Parathyroid adenoma (tissue), 2 donors: ENCODE data around the gene ASMTL.
A peak's percentile ranks its signal among the peaks of the same experiment; 100 is the strongest.
"Not testable (repeated sequence)": the region's sequence is repeated elsewhere in the genome, so short reads cannot be mapped to it uniquely, and the experiment has no call there.

ENCODE experiments used
- H2AFZ ChIP-seq: fragments of 300-600 bp; sonication (generic); one replicate; pipeline ENCODE4 v1.7.0; 2017; ENCODE audit warnings: antibody characterized with exemption, mild to moderate bottlenecking
- H3K27ac ChIP-seq: fragments of 300-600 bp; sonication (generic); one replicate; pipeline ENCODE4 v1.7.0; 2017
- H3K27me3 ChIP-seq: fragments of 300-600 bp; sonication (generic); one replicate; pipeline ENCODE4 v1.7.0; 2017; ENCODE audit warnings: low read length; ENCODE audit not compliant: control insufficient read depth, insufficient read depth
- H3K36me3 ChIP-seq: fragments of 300-600 bp; sonication (generic); one replicate; pipeline ENCODE4 v1.7.0; 2017; ENCODE audit warnings: low read length; ENCODE audit not compliant: control insufficient read depth, insufficient read depth
- H3K4me1 ChIP-seq: fragments of 300-600 bp; sonication (generic); one replicate; pipeline ENCODE4 v1.7.0; 2017; ENCODE audit warnings: control low read depth
- H3K4me2 ChIP-seq: fragments of 300-600 bp; sonication (generic); one replicate; pipeline ENCODE4 v1.7.0; 2017; ENCODE audit warnings: low read length
- H3K4me3 ChIP-seq: fragments of 300-600 bp; sonication (generic); one replicate; pipeline ENCODE4 v1.7.0; 2017; ENCODE audit warnings: low read depth, low read length
- H3K79me2 ChIP-seq: fragments of 300-600 bp; sonication (generic); one replicate; pipeline ENCODE4 v1.7.0; 2017; ENCODE audit warnings: control low read depth
- H3K9ac ChIP-seq: fragments of 300-600 bp; sonication (generic); one replicate; pipeline ENCODE4 v1.7.0; 2017; ENCODE audit warnings: mild to moderate bottlenecking
- H3K9me3 ChIP-seq: fragments of 300-600 bp; sonication (generic); one replicate; pipeline ENCODE4 v1.7.0; 2017; ENCODE audit warnings: low read length; ENCODE audit not compliant: control insufficient read depth
- TF ChIP-seq, protein P1 (sequence below): fragments of 300-600 bp; sonication (generic); IDR thresholded peaks from one replicate; pipeline ENCODE4 v1.7.0; 2017; ENCODE audit warnings: antibody characterized with exemption, mild to moderate bottlenecking
- donor health status: primary hyperparathyroidism.

ASMTL gene

DNA sequence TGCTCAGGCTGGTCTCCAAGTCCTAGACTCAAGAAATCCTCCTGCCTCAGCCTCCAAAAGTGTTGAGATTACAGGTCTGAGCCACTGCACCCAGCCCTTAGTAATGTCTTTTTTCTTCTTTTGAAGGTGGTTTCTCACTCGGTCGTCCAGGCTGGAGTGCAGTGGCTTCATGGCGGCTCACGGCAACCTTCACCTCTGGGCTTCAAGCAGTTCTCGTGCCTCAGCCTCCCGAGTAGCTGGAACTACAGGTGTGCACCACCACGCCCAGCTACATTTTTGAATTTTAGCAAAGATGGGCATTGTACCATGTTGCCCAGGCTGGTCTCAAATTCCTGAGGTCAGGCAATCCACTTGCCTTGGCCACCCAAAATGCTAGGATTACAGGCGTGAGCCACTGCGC, 32.3 kb upstream of the ASMTL start:
- H3K27me3 ChIP-seq, result no peaks in the 10 kb centered on the region
- no peaks in the 10 kb centered on the region for H3K36me3 ChIP-seq
- H3K79me2 ChIP-seq, result no peaks in the 10 kb centered on the region
- H3K4me3 ChIP-seq, result no peak overlapping the region
- H3K4me1 ChIP-seq, result no peaks in the 10 kb centered on the region
- H2AFZ ChIP-seq, result no peak overlapping the region
- H3K4me2 ChIP-seq, result no peak overlapping the region
- no peak overlapping the region for H3K27ac ChIP-seq
- TF ChIP-seq, protein P1, sequence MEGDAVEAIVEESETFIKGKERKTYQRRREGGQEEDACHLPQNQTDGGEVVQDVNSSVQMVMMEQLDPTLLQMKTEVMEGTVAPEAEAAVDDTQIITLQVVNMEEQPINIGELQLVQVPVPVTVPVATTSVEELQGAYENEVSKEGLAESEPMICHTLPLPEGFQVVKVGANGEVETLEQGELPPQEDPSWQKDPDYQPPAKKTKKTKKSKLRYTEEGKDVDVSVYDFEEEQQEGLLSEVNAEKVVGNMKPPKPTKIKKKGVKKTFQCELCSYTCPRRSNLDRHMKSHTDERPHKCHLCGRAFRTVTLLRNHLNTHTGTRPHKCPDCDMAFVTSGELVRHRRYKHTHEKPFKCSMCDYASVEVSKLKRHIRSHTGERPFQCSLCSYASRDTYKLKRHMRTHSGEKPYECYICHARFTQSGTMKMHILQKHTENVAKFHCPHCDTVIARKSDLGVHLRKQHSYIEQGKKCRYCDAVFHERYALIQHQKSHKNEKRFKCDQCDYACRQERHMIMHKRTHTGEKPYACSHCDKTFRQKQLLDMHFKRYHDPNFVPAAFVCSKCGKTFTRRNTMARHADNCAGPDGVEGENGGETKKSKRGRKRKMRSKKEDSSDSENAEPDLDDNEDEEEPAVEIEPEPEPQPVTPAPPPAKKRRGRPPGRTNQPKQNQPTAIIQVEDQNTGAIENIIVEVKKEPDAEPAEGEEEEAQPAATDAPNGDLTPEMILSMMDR, result no peak
- H3K9ac ChIP-seq, result no peak overlapping the region
- no peaks in the 10 kb centered on the region for H3K9me3 ChIP-seq

DNA sequence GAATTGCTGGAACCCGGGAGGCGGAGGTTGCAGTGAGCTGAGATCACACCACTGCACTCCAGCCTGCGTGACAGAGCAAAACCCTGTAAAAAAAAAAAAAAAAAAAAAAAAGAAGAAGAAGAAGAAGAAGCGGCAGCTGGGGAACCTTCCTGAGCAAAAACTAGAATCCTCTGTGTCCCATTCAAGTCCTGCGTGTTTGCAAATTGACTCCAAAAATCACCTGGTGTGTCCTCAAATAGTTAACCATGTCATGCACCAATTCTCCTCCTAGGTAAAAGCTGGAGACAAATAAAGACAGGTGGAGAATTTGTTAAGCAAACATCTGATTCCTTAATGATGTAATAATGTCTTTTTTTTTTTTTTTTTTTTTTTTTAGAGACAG, 31.9 kb upstream of the ASMTL start:
- no peak overlapping the region for H3K4me3 ChIP-seq
- H3K27ac ChIP-seq, result no peak overlapping the region
- H3K27me3 ChIP-seq, result no peaks in the 10 kb centered on the region
- H3K79me2 ChIP-seq, result no peaks in the 10 kb centered on the region
- no peak overlapping the region for H2AFZ ChIP-seq
- no peak overlapping the region for H3K9ac ChIP-seq
- no peaks in the 10 kb centered on the region for H3K36me3 ChIP-seq
- TF ChIP-seq, protein P1, result no peak
- no peaks in the 10 kb centered on the region for H3K4me1 ChIP-seq
- H3K9me3 ChIP-seq, result no peaks in the 10 kb centered on the region
- no peak overlapping the region for H3K4me2 ChIP-seq

DNA sequence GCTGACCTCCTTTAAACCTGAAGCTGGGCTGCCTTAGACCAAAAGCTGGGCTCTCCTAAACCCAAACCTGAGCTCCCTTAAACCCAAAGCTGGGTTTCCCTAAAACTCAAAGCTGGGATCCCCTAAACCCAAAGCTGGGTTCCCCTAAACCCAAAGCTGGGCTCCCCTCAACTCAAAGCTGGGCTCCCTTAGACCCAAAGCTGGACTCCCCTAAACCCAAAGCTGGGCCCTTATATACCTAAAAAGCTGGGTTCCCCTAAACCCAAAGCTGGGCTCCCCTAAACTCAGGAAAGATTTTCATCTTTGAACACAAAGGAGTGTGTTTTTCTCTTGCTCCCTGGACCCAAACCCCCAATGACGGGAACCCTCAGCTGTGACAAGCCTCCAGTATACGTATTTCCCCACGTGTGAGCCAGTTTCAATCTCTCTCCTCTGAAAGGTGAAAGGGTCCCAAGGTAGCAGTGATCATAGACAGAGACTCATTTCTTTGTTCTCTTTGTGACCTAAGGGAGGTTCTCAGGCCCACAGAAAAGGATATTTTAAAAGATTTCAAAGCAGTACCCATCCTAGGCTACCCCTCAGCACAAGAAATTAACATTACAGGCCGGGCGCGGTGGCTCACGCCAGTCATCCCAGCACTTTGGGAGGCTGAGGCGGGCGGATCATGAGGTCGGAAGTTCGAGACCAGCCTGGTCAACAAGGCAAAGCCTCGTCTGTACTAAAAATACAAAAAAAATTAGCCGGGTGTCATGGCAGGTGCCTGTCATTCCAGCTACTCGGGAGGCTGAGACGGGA, 31.3 kb upstream of the ASMTL start:
- H3K4me3 ChIP-seq, result no peak overlapping the region

DNA sequence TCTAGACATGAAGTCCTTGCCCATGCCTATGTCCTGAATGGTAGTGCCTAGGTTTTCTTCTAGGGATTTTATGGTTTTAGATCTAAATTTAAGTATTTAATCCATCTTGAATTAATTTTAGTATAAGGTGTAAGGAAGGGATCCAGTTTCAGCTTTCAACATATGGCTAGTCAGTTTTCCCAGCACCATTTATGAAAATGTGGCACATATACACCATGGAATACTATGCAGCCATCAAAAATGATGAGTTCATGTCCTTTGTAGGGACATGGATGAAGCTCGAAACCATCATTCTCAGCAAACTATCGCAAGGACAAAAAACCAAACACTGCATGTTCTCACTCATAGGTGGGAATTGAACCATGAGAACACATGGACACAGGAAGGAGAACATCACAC, 29.8 kb upstream of the ASMTL start:
- not testable (repeated sequence) for H3K9ac ChIP-seq, H3K4me3 ChIP-seq

More for the DNA sequence above, 31.3 kb upstream of the ASMTL start:
- Histone ChIP-seq H2AFZ (no peak overlapping the region), H3K9me3 (no peaks in the 10 kb centered on the region), H3K4me1 (no peaks in the 10 kb centered on the region), H3K27ac (no peak overlapping the region), H3K36me3 (no peaks in the 10 kb centered on the region), H3K79me2 (no peaks in the 10 kb centered on the region), H3K4me2 (no peak overlapping the region), H3K27me3 (no peaks in the 10 kb centered on the region), H3K9ac (no peak overlapping the region)
- TF ChIP-seq, protein P1, result no peak

DNA sequence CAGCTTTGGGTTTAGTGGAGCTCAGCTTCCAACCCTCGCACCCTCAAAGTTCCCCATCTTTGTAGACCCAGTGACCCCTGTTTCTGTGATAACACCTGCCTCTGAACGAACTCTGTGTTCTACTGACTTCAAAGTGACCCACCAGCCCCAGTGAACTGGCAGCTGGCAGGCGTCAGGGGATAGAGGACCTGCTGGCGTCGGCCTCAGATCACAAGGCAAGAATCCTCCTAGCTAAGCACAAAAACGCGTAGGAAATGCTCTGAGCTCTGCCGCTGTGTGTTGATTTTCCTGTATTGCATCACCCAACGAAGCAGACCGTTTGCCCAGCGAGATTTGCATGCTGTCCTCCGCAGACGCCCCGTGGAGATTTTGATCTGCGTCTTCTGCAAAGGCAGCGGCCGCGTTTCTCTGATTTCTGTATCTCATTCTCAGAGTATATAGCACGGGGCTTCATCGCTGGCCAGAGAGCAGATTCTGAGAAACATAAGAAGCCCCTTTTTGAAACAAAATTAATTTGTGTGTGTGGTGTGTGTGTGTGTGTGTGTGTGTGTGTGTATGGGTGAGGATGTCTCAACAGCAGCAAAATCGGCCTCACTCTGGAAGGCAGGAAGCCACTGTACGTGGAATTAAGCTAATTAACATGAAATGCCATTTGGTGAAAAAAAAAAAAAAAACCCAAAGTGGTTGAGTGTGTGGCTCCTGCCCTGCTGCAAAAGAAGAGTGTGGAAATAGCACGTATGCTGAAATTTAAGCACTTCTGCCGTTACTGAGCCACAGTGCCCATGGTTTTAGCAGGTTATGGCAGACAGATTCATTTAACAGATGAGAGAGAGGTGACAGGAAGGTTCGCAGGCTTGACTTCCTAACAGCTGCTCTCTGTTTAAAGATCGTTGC, 29.2 kb upstream of the ASMTL start:
- Histone ChIP-seq H3K4me2 (peak overlapping the region; percentile 40), H3K27me3 (no peaks in the 10 kb centered on the region), H3K9me3 (no peaks in the 10 kb centered on the region), H2AFZ (peak overlapping the region; percentile 29), H3K79me2 (no peaks in the 10 kb centered on the region), H3K36me3 (no peaks in the 10 kb centered on the region), H3K4me1 (no peaks in the 10 kb centered on the region), H3K9ac (no peak overlapping the region), H3K27ac (peak overlapping the region; percentile 29), H3K4me3 (no peak overlapping the region)
- TF ChIP-seq, protein P1, result no peak

More for the DNA sequence above, 29.8 kb upstream of the ASMTL start:
- H3K4me2 ChIP-seq, H3K79me2 ChIP-seq, H3K9me3 ChIP-seq, H3K27me3 ChIP-seq, H2AFZ ChIP-seq, H3K4me1 ChIP-seq, H3K36me3 ChIP-seq: not testable (repeated sequence)
- peak overlapping the region; percentile 24 for H3K27ac ChIP-seq
